Lung (tissue), 12 donors: ENCODE data around the gene ANKRD13B. TPM values are rescaled to one million over a fixed set of nuclear protein-coding genes. Genes with fewer than 3 reads are reported as not detected.
A peak's percentile ranks its signal among the peaks of the same experiment; 100 is the strongest.

Experiments
- ATAC-seq: fragments of 200-7000 bp; cut with Tn5 transposase; one replicate; pipeline ENCODE4 v1.9.1; 2020; ENCODE audit warnings: moderate number of reproducible peaks; ENCODE audit not compliant: insufficient read depth, low FRiP score
- DNase-seq, 3 donors: peaks; one replicate each; pipeline ENCODE4 v3.0.0-alpha.2; 2013 to 2017
- H3K27ac ChIP-seq, 2 donors: one replicate each; pipeline ENCODE4 v1.5.1; 2013; ENCODE audit warnings: mild to moderate bottlenecking in 2 of 2, moderate library complexity in 2 of 2, control low read depth in 1 of 2, inconsistent platforms in 1 of 2, low read depth in 1 of 2, low read length in 1 of 2
- H3K27me3 ChIP-seq, 3 donors: one replicate each; pipeline ENCODE4 v1.5.1; 2013; ENCODE audit warnings: low read length in 2 of 3; ENCODE audit not compliant: control insufficient read depth in 3 of 3, insufficient read depth in 3 of 3
- H3K36me3 ChIP-seq, 4 donors: one replicate each; pipeline ENCODE4 v1.5.1; 2013; ENCODE audit warnings: low read length in 4 of 4, mild to moderate bottlenecking in 1 of 4, moderate library complexity in 1 of 4; ENCODE audit not compliant: control insufficient read depth in 4 of 4, insufficient read depth in 4 of 4
- H3K4me1 ChIP-seq, 5 donors: one replicate each; pipeline ENCODE4 v1.5.1; 2013; ENCODE audit warnings: low read length in 5 of 5, mild to moderate bottlenecking in 2 of 5, moderate library complexity in 1 of 5; ENCODE audit not compliant: control insufficient read depth in 5 of 5, insufficient read depth in 5 of 5
- H3K4me3 ChIP-seq: one replicate; pipeline ENCODE4 v1.5.1; 2013; ENCODE audit warnings: mild to moderate bottlenecking, control low read depth, moderate library complexity
- H3K9ac ChIP-seq, 2 donors: one replicate each; pipeline ENCODE4 v1.5.1; 2013; ENCODE audit warnings: low read length in 2 of 2, control low read depth in 1 of 2; ENCODE audit not compliant: insufficient read depth in 1 of 2
- H3K9me3 ChIP-seq, 4 donors: one replicate each; pipeline ENCODE4 v1.5.1; 2013; ENCODE audit warnings: low read length in 3 of 4, mild to moderate bottlenecking in 1 of 4, moderate library complexity in 1 of 4; ENCODE audit not compliant: control insufficient read depth in 4 of 4, insufficient read depth in 3 of 4
- WGBS, 2 donors: extraction: QIAGEN DNeasy Blood & Tissue Kit; methylation state at CpG; one replicate each; pipeline ENCODE4 v1.1.7; 2013; 5-methylcytosine and 5-hydroxymethylcytosine counted together
- polyA plus RNA-seq, 2 donors: library from polyadenylated mRNA; stranded (reverse); fragments of 200-250 nt; gene quantifications; one replicate each; pipeline ENCODE4 v1.2.1, GENCODE V29; 2013
- total RNA-seq, 2 donors: library from RNA; depleted of rRNA in 1 of 2; stranded (reverse); fragments of >200 nt in 1 of 2; gene quantifications; one replicate each; pipeline ENCODE4 v1.2.1, GENCODE V29; 2014 to 2021
- TF ChIP-seq, protein P1 (sequence below): IDR thresholded peaks from 2 replicates; pipeline ENCODE4 v1.5.1; 2012; ENCODE audit warnings: mild to moderate bottlenecking; ENCODE audit errors: control extremely low read depth, extremely low read depth
- donor health status: control.
- donor health status: control.
- donor health status: Bipolar disorder and iron deficiency.
- donor health status: healthy.
- donor health status: DM: yes; HTN: yes; CAD: no.

The ANKRD13B gene
- total and polyA plus RNA-seq, 4 donors: 2.7 to 6.9 (median 4.9) TPM

DNA sequence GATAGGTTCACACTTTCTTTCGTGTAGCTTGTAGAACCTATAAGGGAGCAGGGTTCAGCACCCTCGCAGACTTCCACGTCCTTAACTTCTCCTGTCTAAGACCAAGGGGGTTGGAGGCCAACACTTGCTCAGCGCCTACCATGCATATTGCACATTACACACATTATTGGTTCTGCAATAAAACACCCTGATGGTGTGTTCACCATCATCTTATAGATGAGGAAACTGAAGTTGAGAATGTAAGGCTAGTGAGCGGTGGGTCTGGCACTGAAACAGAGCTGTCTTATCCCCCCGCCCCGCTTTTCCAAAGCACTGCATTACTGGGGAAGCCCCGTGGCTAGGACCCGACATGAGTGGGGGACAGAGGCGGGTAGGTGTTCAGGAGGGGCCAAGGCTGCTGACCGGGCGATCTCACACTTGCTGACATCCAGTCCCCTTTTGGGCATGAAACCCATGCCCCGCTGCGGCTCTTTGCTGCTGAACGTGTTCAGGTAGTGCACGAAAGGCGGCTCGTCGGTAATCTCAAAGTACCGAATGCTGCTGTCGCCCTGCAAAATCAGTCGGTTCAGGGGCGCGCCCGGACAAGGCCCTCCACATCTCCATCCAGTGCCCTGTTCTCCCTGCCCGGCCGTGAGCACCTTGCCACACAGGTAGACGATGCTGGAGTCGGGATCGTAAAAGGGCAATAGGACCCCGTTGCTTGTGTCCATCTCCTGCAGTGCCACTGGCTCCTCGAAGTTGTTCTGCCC lies 23.5 kb downstream of the ANKRD13B start:
- TF ChIP-seq, protein P1, sequence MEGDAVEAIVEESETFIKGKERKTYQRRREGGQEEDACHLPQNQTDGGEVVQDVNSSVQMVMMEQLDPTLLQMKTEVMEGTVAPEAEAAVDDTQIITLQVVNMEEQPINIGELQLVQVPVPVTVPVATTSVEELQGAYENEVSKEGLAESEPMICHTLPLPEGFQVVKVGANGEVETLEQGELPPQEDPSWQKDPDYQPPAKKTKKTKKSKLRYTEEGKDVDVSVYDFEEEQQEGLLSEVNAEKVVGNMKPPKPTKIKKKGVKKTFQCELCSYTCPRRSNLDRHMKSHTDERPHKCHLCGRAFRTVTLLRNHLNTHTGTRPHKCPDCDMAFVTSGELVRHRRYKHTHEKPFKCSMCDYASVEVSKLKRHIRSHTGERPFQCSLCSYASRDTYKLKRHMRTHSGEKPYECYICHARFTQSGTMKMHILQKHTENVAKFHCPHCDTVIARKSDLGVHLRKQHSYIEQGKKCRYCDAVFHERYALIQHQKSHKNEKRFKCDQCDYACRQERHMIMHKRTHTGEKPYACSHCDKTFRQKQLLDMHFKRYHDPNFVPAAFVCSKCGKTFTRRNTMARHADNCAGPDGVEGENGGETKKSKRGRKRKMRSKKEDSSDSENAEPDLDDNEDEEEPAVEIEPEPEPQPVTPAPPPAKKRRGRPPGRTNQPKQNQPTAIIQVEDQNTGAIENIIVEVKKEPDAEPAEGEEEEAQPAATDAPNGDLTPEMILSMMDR: no peak
- Histone ChIP-seq H3K36me3 (no peaks in the 10 kb centered on the region), H3K9me3 (peaks cover 0 to 3% (median 0%) of the 10 kb centered on the region in 4 donors), H3K4me3 (no peak overlapping the region), H3K27me3 (peaks cover 0 to 51% (median 43%) of the 10 kb centered on the region in 3 donors), H3K9ac (no peak overlapping the region), H3K4me1 (peaks cover 0 to 41% (median 30%) of the 10 kb centered on the region in 5 donors), H3K27ac (peak overlapping the region in 1 of 2 donors; percentile 1)
- no peak for DNase-seq
- no peak for ATAC-seq
- WGBS, 2 donors: 26 to 36% methylated on average over 32 of the region's 32 CpGs

DNA sequence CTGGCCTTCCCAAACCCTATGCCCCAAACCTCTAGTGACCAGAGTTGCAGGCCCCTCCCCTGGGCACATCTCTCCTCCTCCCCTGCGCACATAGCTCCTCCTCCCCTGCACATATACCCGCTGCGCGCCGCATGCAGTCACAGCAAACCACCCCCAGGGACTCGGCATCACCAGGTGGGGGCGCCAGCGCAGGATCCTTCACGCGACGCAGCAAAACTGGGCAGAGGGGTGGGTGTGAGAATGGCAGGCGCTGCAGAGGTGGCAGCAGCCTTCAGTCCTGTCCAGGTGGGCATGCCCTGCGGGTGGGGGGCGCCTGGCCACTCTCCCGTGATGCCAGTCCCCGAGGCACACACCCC lies 24.2 kb downstream of the ANKRD13B start:
- TF ChIP-seq, protein P1: peak; percentile 42
- Histone ChIP-seq H3K4me3 (no peak overlapping the region), H3K27me3 (peaks cover 0 to 52% (median 43%) of the 10 kb centered on the region in 3 donors), H3K4me1 (peaks cover 0 to 43% (median 31%) of the 10 kb centered on the region in 5 donors), H3K36me3 (no peaks in the 10 kb centered on the region), H3K9ac (no peak overlapping the region), H3K9me3 (peaks cover 0 to 3% (median 0%) of the 10 kb centered on the region in 4 donors), H3K27ac (no peak overlapping the region)
- 2 to 18% methylated on average over 16 of the region's 16 CpGs for WGBS, 2 donors
- ATAC-seq (peak; percentile 38), DNase-seq (peak; percentile 76 to 79 (median 76))

DNA sequence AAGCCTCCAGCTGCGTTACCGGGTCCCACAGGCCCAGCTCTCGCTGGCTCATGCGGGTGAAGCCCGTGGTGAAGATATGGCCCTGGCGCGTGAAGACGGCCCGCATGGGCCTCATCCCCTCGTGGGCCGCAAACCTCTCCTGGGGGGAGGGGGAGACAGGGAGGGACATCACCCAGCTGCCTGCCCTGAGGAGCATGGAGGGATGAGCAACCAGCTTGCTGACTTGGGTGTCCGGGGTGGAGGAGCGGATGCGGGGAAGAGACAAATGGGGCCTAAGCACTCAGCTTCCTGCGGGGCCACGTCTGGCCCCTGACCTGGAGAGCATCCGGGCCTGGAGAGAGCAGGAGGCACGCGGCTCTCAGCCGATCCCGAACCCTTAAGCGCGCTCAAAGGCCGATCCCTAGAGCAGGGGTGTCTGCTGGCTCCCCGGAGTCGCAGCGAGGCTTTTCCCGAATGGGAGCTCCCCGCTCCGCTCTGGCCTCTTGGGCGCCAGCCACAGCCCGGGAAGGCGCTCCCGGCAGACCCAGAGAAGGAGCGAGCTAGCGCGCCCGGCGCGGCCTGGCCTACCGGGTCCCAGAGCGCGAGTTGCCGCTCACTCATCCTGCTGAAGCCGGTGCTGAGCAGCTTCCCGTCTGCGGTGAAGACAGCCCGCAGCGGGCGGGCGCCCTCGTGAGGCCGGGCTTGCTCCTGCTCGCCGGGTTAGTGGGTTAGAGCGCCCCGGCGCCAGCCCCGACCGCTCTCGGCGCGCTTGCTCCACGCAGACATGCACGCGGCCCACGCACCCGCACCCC lies 24.7 kb downstream of the ANKRD13B start:
- TF ChIP-seq, protein P1: peak; percentile 40
- ATAC-seq (peak; percentile 36), DNase-seq (peak; percentile 34 to 59 (median 50))
- Histone ChIP-seq H3K9ac (no peak overlapping the region), H3K27ac (no peak overlapping the region), H3K9me3 (peaks cover 0 to 3% (median 0%) of the 10 kb centered on the region in 4 donors), H3K4me3 (no peak overlapping the region), H3K36me3 (no peaks in the 10 kb centered on the region), H3K27me3 (peaks cover 0 to 51% (median 43%) of the 10 kb centered on the region in 3 donors), H3K4me1 (peaks cover 0 to 48% (median 34%) of the 10 kb centered on the region in 5 donors)
- 6 to 20% methylated on average over 59 to 68 of the region's 68 CpGs for WGBS, 2 donors
